GM19452 (cell line): ENCODE data around the gene CHTOP.
"Not testable (repeated sequence)": the region's sequence is repeated elsewhere in the genome, so short reads cannot be mapped to it uniquely, and the experiment has no call there.

Experiments
- ATAC-seq: cut with Tn5 transposase; IDR thresholded peaks from one replicate; pipeline ENCODE4 v1.9.1; 2021; ENCODE audit not compliant: unreplicated experiment

Gene CHTOP

GRCh38 chr1:153633754-153634665 is at the start of gene CHTOP:
CHTOP (plus strand) TSS chr1:153634066; CDS start chr1:153636589, 2,523 bp downstream.
- peak; percentile 86 for ATAC-seq

- ATAC-seq, result no peak
Measured at GRCh38 chr1:153585006-153585405, 48.9 kb upstream of the CHTOP start.

GRCh38 chr1:153586347-153586746 is 47.5 kb upstream of the CHTOP start:
- no peak for ATAC-seq

GRCh38 chr1:153587314-153587713 is 46.6 kb upstream of the CHTOP start:
- no peak for ATAC-seq

GRCh38 chr1:153588033-153588432 is 45.8 kb upstream of the CHTOP start:
- ATAC-seq, result not testable (repeated sequence)

GRCh38 chr1:153588482-153588881 is 45.4 kb upstream of the CHTOP start:
- ATAC-seq, result no peak

GRCh38 chr1:153592748-153593147 is 41.1 kb upstream of the CHTOP start:
- ATAC-seq, result no peak

- no peak for ATAC-seq
Measured at GRCh38 chr1:153597206-153597605, 36.7 kb upstream of the CHTOP start.

GRCh38 chr1:153598309-153599172 is 35.3 kb upstream of the CHTOP start:
- ATAC-seq, result peak; percentile 96

- ATAC-seq, result no peak
Measured at GRCh38 chr1:153599847-153600246, 34.0 kb upstream of the CHTOP start.

GRCh38 chr1:153602749-153603148 is 31.1 kb upstream of the CHTOP start:
- no peak for ATAC-seq

- no peak for ATAC-seq
Measured at GRCh38 chr1:153606194-153606593, 27.7 kb upstream of the CHTOP start.

GRCh38 chr1:153607381-153607780 is 26.5 kb upstream of the CHTOP start:
- no peak for ATAC-seq

GRCh38 chr1:153608089-153608682 is 25.7 kb upstream of the CHTOP start:
- ATAC-seq, result no peak

GRCh38 chr1:153608742-153609584 is 24.9 kb upstream of the CHTOP start:
- ATAC-seq, result no peak

- ATAC-seq, result no peak
Measured at GRCh38 chr1:153609585-153609907, 24.3 kb upstream of the CHTOP start.

GRCh38 chr1:153610334-153610733 is 23.5 kb upstream of the CHTOP start:
- no peak for ATAC-seq

- no peak for ATAC-seq
Measured at GRCh38 chr1:153610811-153611301, 23.0 kb upstream of the CHTOP start.

- no peak for ATAC-seq
Measured at GRCh38 chr1:153611356-153611755, 22.5 kb upstream of the CHTOP start.

- ATAC-seq, result no peak
Measured at GRCh38 chr1:153612111-153612754, 21.6 kb upstream of the CHTOP start.
